ENCODE data around the gene RIC8A. TPM values are rescaled to one million over a fixed set of nuclear protein-coding genes. Genes with fewer than 3 reads are reported as not detected.
A peak's percentile ranks its signal among the peaks of the same experiment; 100 is the strongest.
"Not testable (repeated sequence)": the region's sequence is repeated elsewhere in the genome, so short reads cannot be mapped to it uniquely, and the experiment has no call there.

RIC8A gene
- 165 and 176 TPM in 2 replicates for total RNA-seq (2014; rRNA removed; shearing (Covaris generic))

DNA sequence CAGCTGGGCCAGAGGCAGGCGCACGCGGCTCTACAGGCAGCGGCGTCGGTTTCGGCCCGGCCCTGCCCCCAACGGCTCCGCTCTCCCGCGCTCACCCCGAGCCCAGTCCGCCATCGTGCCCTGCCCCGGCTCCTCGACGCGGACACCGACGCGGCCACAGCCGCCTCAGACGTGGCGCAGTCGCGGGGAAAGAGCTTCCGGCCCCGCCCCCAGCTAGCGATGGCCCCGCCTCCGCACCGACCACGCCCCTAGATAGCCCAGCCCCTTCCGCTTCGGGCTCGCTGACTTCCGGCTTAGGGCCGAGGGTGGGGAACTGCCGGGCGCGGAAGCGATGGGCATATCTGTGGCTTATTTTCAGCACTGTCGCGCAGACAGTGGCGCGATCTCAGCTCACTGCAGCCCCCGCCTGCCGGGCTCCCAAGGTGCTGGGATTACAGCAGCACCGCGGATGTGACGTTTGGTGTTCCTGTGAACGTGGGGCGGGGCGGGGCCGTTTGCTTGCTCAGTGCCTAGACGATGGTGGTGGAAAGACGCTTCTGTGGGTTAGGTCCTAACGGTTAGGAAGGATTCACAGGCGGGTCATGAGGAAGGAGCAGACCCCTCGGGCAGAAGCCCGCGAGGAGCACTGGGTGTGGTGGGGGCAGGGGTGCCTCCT lies at the start of gene RIC8A, which contains the start of gene BET1L:
RIC8A (plus strand) TSS at position 501 of the 655 bp plus-strand sequence. CDS start 1,147 bp downstream, outside the sequence.
BET1L (minus strand) TSS at position 192 of the 655 bp plus-strand sequence; CDS start at position 114, 78 bp downstream.
- Histone ChIP-seq H3K27ac (peak within 1 kb of the TSS; percentile 90), H3K36me3 (peaks cover 84% of the 10 kb centered on the region), H3K27me3 (replicated peaks) (no peaks in the 10 kb centered on the region), H3K9me3 (replicated peaks) (no peaks in the 10 kb centered on the region), H3K4me1 (replicated peaks) (peaks cover 32% of the 10 kb centered on the region), H3K4me3 (peak within 1 kb of the TSS; percentile 87)
- DNase-seq (ENCODE audit: low read depth in 1 of 2, low spot score in 2 of 2), result peak; percentile 97

DNA sequence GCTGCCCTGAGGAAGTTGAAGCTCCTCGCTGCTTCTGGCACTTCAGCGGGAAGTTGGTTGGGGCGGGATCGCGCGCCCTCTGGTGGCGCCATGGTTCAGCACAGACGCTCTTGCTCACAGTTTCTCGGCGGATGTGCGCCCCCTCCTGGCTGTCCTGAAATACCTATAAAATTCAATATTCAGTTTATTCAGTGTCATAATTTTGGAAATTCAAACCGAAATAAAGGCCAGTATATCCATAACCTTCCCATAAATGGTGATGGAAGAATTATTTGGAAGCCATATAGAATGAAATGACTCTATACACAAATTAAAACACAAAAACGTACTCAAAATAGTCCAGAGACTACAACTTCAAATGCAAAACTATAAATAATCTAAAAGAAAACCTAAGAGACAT lies 27.3 kb upstream of the RIC8A start:
- H3K4me3 ChIP-seq; H3K27ac ChIP-seq; H3K27me3 ChIP-seq (replicated peaks); DNase-seq (ENCODE audit: low read depth in 1 of 2, low spot score in 2 of 2); H3K9me3 ChIP-seq (replicated peaks); H3K36me3 ChIP-seq; H3K4me1 ChIP-seq (replicated peaks): not testable (repeated sequence)

DNA sequence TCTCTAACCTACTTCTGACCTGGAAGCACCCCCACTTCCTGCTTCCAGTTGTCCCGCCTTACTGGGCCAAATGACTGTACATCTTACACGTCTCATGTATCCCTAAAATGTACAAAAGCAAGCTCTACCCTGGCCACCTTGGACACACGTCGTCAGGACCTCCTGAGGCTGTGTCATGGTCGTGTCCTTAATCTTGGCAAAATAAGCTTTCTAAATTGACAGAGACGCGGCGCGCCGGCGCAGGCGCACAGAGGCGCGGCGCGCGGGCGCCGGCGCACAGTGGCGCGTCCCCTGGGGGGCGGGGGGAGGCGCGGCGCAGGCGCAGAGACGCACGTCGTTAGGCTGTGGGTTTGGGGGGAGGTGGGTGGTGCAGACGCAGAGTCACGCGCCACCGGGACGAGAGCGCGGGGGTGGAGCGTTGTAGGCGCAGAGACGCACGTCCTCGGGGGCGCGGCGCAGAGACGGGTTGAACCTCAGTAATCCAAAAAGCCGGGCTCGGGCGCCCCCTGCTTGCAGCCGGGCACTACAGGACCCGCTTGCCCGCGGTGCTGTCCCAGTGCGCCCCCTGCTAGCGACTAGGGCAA lies 18.2 kb upstream of the RIC8A start:
- H3K27me3 ChIP-seq (replicated peaks); H3K9me3 ChIP-seq (replicated peaks); H3K36me3 ChIP-seq; H3K27ac ChIP-seq; H3K4me3 ChIP-seq; H3K4me1 ChIP-seq (replicated peaks): not testable (repeated sequence)
- peak in 1 of 2 experiments; percentile 25 for DNase-seq (ENCODE audit: low read depth in 1 of 2, low spot score in 2 of 2)

DNA sequence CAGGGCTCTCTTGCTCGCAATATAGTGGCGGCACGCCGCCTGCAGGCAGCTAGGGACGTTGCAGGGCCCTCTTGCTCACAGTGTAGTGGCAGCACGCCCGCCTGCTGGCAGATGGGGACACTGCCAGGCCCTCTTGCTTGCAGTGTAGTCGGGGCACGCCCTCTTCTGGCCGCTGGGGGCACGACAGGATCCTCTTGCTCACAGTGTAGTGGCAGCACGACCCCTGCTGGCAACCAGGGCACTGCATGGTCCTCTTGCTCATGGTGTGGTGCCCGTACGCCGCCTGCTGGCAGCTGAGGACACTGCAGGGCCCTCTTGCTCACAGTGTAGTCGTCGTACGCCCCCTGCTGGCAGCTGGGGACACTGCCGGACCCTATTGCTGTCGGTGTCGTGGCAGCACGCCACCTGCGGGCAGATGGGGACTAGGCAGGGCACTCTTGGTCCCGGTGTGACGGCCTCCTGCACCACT lies 17.6 kb upstream of the RIC8A start:
- not testable (repeated sequence) for H3K27me3 ChIP-seq (replicated peaks); H3K9me3 ChIP-seq (replicated peaks); H3K36me3 ChIP-seq; H3K27ac ChIP-seq; H3K4me3 ChIP-seq; H3K4me1 ChIP-seq (replicated peaks)
- peak in 1 of 2 experiments; percentile 43 for DNase-seq (ENCODE audit: low read depth in 1 of 2, low spot score in 2 of 2)

DNA sequence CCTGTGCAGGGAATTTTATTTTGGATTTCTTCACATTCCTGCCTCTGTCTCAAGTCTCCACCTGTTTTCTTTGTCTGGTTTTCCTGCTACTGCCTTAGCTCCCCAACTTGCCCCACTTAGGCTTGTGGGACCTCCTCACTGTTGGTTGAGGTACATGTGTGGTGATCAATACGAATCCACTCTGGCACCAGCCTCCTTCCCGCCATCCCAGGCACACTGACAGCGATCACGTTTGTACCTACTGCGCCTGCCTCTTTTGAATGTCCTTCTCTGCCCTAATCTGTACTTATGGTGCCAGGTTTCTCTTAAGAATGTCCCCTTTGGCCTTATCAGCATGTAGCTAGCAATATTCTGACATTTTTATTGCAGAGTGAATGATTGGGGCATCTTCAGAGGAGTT lies 17.0 kb upstream of the RIC8A start:
- H3K36me3 ChIP-seq; H3K4me1 ChIP-seq (replicated peaks); H3K9me3 ChIP-seq (replicated peaks); H3K27me3 ChIP-seq (replicated peaks); H3K27ac ChIP-seq; DNase-seq (ENCODE audit: low read depth in 1 of 2, low spot score in 2 of 2); H3K4me3 ChIP-seq: not testable (repeated sequence)

DNA sequence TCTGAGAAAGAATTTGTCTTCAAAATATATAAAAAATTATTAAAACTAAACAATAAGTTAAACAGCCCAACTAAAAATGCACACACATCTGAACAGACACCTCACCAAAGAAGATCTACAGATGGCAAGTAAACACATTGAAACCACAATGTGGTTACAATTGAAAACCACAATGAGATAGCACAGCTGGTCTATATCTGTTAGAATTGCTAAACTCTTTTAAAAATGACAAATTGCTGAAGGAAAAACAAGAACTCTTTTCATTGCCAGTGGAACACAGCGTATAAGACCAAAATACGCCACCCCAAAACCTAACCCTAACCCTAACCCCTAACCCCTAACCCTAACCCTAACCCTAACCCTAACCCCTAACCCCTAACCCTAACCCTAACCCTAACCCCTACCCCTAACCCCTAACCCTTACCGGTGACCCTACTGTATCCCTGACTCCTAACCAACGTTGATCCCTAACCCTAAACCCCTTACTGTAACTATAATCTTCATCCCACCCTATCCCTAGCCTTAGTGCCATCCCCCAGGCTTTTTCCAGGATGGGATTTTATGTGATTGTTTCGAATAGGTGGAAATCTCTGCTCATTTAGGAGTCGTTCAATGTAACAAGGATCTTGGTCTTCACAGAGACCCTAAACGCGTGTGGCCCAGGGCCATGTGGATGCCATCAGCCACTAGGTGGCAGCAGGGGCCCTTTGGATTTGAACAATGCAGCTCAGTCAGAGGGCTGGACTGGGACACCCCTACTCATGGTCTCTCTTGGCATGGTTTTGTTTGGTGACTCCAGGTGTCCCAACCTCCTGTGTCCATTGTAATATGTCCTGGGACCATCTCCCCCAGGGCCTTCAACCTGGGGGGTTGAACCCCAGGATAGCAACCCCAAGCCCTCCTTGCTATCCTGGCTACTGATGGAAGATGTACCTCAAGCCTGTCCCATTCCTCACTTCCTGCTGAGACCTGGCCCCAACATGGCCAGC lies 15.7 kb upstream of the RIC8A start:
- not testable (repeated sequence) for H3K4me3 ChIP-seq; H3K9me3 ChIP-seq (replicated peaks); H3K27ac ChIP-seq; H3K27me3 ChIP-seq (replicated peaks); DNase-seq (ENCODE audit: low read depth in 1 of 2, low spot score in 2 of 2); H3K4me1 ChIP-seq (replicated peaks); H3K36me3 ChIP-seq

DNA sequence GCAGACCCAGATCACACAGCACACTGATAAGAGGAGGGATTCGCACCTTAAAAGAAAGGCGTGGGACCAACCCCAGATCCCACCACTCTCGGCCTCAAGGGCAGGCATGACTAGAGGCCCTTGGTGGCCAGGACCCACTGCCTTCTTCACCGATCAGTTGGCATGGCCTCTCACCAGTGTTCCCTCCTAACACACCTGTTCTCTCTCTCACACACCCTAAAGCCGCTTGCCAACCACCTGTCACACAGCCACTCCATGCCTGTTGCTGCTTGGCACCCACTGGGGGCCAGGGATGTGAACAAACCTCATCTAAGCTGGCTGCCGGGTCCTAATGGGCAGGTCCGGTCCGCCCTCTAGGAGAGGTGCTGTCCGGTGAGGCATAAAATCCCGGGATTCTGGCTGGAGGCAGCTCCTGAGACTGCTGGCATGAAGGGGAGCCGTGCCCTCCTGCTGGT lies 14.8 kb upstream of the RIC8A start, which contains the start of gene SCGB1C1:
SCGB1C1 (plus strand) TSS at position 405 of the 455 bp plus-strand sequence; CDS start at position 427, 22 bp downstream.
- DNase-seq (ENCODE audit: low read depth in 1 of 2, low spot score in 2 of 2), result not testable (repeated sequence)

DNA sequence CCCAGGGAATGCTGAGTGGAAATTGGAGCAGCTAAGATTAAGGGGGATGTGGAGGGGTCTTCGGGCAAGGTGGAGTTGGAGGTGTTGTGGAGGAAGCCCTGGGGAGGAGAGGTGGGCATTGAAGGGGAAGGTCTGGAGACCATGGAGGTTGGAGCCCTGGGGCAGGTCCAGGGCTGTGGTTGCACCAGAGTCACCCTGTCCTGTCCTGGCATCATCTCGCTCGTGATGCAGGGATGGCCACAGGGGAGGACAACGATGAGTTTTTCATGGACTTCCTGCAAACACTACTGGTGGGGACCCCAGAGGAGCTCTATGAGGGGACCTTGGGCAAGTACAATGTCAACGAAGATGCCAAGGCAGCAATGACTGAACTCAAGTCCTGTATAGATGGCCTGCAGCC lies 14.0 kb upstream of the RIC8A start:
- not testable (repeated sequence) for H3K4me1 ChIP-seq (replicated peaks); H3K4me3 ChIP-seq; H3K27me3 ChIP-seq (replicated peaks); H3K9me3 ChIP-seq (replicated peaks); H3K36me3 ChIP-seq; H3K27ac ChIP-seq
- DNase-seq (ENCODE audit: low read depth in 1 of 2, low spot score in 2 of 2), result peak in 1 of 2 experiments; percentile 26

More for the DNA sequence above, 14.8 kb upstream of the RIC8A start, which contains the start of gene SCGB1C1:
- H3K4me1 ChIP-seq (replicated peaks); H3K36me3 ChIP-seq; H3K9me3 ChIP-seq (replicated peaks); H3K27me3 ChIP-seq (replicated peaks); H3K4me3 ChIP-seq; H3K27ac ChIP-seq: not testable (repeated sequence)

DNA sequence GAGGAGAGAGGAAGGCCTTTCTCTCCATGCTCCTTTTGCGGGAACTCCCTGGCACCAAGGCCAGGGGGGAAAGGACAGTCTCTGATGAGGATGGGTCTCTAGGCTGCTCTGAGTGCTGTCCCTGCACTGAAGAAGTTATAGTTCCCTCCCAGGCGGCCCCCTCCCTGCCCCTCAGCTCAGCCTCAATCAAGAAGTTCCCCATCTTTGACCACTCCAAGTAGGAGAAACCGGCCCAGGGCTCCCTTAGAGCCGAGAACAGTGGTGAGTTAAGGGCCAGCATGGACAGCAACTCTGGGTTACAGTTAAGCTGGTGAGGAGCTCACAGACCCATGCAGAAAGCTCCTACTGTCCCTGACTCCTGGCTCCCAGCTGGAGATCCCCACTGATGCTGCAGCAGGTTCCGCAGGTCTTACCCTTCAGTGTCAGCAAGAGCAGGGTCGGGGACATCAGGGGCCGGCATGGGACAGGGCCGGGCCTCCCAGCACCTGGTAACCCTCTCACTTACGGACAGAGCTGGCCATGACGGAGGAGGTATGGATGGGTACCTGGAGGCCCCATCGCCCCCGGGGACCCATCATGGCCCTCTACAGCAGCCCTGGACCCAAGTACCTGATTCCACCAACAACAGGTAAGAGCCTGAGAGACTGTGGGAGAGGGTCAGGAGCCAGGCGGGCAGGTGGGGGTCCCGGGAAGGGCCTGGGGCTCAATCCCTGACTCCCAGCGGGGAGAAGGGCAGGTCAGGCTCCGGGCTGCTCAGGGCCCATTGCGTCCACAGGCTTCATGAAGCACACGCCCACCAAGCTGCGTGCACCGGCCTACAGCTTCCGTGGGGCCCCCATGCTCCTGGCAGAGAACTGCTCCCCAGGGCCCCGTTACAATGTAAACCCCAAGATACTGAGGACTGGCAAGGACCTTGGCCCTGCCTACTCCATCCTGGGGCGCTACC lies 10.4 kb upstream of the RIC8A start:
- H3K9me3 ChIP-seq (replicated peaks), result no peaks in the 10 kb centered on the region
- no peak overlapping the region for H3K4me3 ChIP-seq
- no peaks in the 10 kb centered on the region for H3K27me3 ChIP-seq (replicated peaks)
- no peak for DNase-seq (ENCODE audit: low read depth in 1 of 2, low spot score in 2 of 2)
- no peaks in the 10 kb centered on the region for H3K4me1 ChIP-seq (replicated peaks)
- H3K27ac ChIP-seq, result no peak overlapping the region
- peaks cover 11% of the 10 kb centered on the region for H3K36me3 ChIP-seq

DNA sequence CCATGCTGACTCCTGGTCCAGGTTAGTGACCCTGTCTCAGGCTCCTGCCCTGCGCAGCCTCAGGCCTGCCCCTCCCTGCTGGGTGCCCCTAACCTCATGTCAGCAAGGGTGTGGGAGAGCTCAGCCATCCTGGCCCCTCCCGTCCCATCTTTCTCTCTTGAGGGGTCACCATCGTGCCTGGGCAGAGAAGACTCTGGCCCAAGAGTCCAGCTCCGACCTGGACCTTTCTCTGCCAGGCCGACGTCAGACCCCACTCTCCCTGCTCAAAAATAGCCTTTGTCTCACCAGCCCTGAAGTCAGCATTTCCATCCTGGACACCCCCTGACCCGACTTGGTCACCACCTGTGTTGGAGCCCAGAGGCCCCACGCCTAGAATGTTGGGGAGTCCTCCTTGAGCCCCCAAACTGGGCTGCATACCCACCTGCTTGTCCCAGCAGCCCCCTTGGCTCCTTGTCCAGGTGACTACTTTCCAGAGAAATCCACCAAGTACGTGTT lies 9.7 kb upstream of the RIC8A start:
- DNase-seq (ENCODE audit: low read depth in 1 of 2, low spot score in 2 of 2), result no peak
- H3K9me3 ChIP-seq (replicated peaks), result no peaks in the 10 kb centered on the region
- no peaks in the 10 kb centered on the region for H3K27me3 ChIP-seq (replicated peaks)
- H3K4me1 ChIP-seq (replicated peaks), result no peaks in the 10 kb centered on the region
- no peak overlapping the region for H3K4me3 ChIP-seq
- peaks cover 14% of the 10 kb centered on the region for H3K36me3 ChIP-seq
- no peak overlapping the region for H3K27ac ChIP-seq

DNA sequence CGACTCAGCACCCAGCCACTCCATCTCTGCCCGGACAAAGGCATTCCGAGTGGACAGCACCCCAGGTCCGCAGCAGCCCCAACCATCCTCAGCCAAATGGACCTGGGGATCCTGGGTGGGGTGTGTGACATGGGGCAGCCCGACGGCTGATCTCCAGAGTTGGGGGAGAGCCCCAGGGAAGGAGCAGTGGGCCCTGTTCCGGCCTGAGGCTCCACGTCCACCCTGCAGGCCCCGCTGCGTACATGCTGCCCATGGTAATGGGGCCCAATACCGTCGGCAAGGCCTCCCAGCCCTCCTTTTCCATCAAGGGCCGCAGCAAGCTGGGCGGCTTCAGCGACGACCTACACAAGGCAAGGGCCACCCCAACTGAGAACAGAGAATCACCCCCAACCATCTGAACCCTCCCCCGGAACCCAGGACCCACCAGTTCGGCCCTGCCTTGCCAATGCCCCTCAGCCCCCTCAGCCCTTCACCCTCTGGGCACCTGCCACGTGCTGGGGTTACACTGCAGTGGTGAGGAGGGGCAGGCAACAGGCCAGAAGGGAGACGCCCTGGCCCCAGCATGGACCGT lies 9.2 kb upstream of the RIC8A start:
- Histone ChIP-seq H3K36me3 (peaks cover 19% of the 10 kb centered on the region), H3K9me3 (replicated peaks) (no peaks in the 10 kb centered on the region), H3K27ac (no peak overlapping the region), H3K4me3 (no peak overlapping the region), H3K4me1 (replicated peaks) (no peaks in the 10 kb centered on the region), H3K27me3 (replicated peaks) (no peaks in the 10 kb centered on the region)
- no peak for DNase-seq (ENCODE audit: low read depth in 1 of 2, low spot score in 2 of 2)

DNA sequence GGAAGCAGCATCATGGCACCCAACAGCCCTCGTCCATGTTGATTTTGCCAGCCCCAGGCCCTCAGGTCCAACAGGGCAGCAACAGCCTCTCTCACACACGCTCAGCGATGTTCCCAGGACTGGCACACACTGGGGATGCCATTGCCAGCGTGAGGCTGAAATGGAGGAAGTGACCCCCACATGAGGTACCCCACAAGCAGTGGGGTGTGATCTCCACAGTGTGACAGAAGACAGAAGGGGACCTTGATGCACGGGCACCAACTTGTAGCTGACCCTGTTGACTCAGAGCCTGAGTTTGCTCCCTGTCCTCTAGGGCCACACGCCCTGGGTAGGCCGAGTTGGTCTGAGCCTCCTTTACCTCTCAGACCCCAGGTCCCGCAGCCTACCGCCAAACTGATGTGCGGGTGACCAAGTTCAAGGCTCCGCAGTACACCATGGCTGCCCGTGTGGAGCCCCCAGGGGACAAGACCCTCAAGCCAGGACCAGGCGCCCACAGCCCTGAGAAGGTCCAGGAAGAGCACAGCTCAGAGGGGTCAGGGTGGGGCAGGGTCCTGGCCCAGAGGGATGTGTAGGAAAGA lies 8.4 kb upstream of the RIC8A start:
- peak in 1 of 2 experiments; percentile 31 for DNase-seq (ENCODE audit: low read depth in 1 of 2, low spot score in 2 of 2)
- H3K4me1 ChIP-seq (replicated peaks), result no peaks in the 10 kb centered on the region
- H3K27me3 ChIP-seq (replicated peaks), result no peaks in the 10 kb centered on the region
- peaks cover 27% of the 10 kb centered on the region for H3K36me3 ChIP-seq
- no peak overlapping the region for H3K27ac ChIP-seq
- H3K9me3 ChIP-seq (replicated peaks), result no peaks in the 10 kb centered on the region
- no peak overlapping the region for H3K4me3 ChIP-seq
